HL-60/S4 treated with retinoic acid at 250 ng/mL for 4 days and 3 days (cell line): Measurements from ENCODE around the gene PTPRN2.

Experiments
- in situ Hi-C: fragments of 300-500 bp; cut with MboI; formaldehyde crosslinking; loops from 2 replicates; pipeline ENCODE4 v1.7.0; 2022; ENCODE audit warnings: low sequenced_read_pairs

Gene PTPRN2

GRCh38 chr7:158291998-158292397 lies 295.6 kb downstream of the PTPRN2 start:
- in situ Hi-C loops: no loop called here

GRCh38 chr7:158289761-158290523 lies 297.7 kb downstream of the PTPRN2 start:
- in situ Hi-C loops: no loop called here

- in situ Hi-C loops: no loop called here
Observed at GRCh38 chr7:158289231-158289630, 298.4 kb downstream of the PTPRN2 start.

GRCh38 chr7:158286210-158286609 lies 301.4 kb downstream of the PTPRN2 start:
- in situ Hi-C loops: no loop called here

GRCh38 chr7:158285383-158285770 lies 302.2 kb downstream of the PTPRN2 start:
- in situ Hi-C loops: no loop called here

- in situ Hi-C loops: no loop called here
Observed at GRCh38 chr7:158284617-158285382, 302.8 kb downstream of the PTPRN2 start.

- in situ Hi-C loops: no loop called here
Observed at GRCh38 chr7:158284121-158284520, 303.5 kb downstream of the PTPRN2 start.

- in situ Hi-C loops: no loop called here
Observed at GRCh38 chr7:158283016-158283974, 304.3 kb downstream of the PTPRN2 start.

GRCh38 chr7:158282461-158283001 lies 305.1 kb downstream of the PTPRN2 start:
- in situ Hi-C loops: no loop called here

GRCh38 chr7:158281441-158281840 lies 306.2 kb downstream of the PTPRN2 start:
- in situ Hi-C loops: no loop called here

- in situ Hi-C loops: no loop called here
Observed at GRCh38 chr7:158280448-158281144, 307.0 kb downstream of the PTPRN2 start.

- in situ Hi-C loops: no loop called here
Observed at GRCh38 chr7:158279539-158280447, 307.8 kb downstream of the PTPRN2 start.

- in situ Hi-C loops: no loop called here
Observed at GRCh38 chr7:158278745-158279320, 308.8 kb downstream of the PTPRN2 start.

- in situ Hi-C loops: no loop called here
Observed at GRCh38 chr7:158277219-158278141, 310.1 kb downstream of the PTPRN2 start.

GRCh38 chr7:158276414-158277218 lies 311.0 kb downstream of the PTPRN2 start:
- in situ Hi-C loops: no loop called here

- in situ Hi-C loops: no loop called here
Observed at GRCh38 chr7:158275711-158276413, 311.8 kb downstream of the PTPRN2 start.
